ENCODE results near the gene SNTN.
"Not testable (repeated sequence)": the region's sequence is repeated elsewhere in the genome, so short reads cannot be mapped to it uniquely, and the experiment has no call there.

Gene SNTN

DNA sequence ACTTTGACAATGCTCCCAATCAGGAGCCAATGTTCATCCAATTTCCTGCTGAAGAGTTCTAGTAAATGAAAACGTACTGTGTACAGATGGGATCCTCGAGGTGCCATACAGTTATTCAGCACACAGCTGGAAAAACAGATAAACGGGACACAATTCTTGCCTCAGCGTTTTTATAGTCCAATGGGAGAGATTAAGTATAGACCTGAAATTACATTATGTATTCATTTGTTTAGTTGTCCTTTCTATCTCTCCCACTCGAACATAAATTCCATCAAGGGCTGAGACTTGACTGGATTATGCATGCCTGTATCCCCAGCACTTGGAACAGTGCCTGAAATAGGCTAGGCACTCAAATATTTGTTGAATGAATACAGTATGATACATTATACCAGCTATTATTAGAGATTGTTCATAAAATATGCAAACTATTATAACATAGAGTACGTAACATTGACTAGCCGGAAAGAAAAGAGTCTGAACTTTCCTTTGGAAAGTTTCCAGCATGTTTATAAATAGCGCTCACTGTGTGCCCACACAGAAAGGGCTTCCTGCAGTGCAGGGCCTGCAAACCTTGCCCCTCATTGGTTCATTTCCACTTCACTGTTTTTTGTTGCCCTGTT lies 27.4 kb upstream of the SNTN start:
- Histone ChIP-seq H3K9ac (ENCODE audit: insufficient read length, low read depth) (no peak overlapping the region), H3K36me3 (ENCODE audit: insufficient read depth, insufficient read length, low read length) (no peaks in the 10 kb centered on the region), H3K4me3 (ENCODE audit: insufficient read length, low read depth) (no peak overlapping the region), H3K27me3 (ENCODE audit: insufficient read depth, insufficient read length) (no peaks in the 10 kb centered on the region), H3K9me3 (ENCODE audit: insufficient read depth, low read length) (no peaks in the 10 kb centered on the region), H3K4me1 (ENCODE audit: insufficient read depth, insufficient read length) (no peaks in the 10 kb centered on the region)
- no peak for DNase-seq (ENCODE audit: low read depth, low spot score)
- no peak for TF ChIP-seq ZNF274 (IDR thresholded peaks at IDR 0.05; ENCODE audit: low read depth, low read length)
- TF ChIP-seq SUZ12 (IDR thresholded peaks at IDR 0.05; ENCODE audit: extremely low read depth, insufficient read depth, insufficient read length): no peak
- TF ChIP-seq YY1 (IDR thresholded peaks at IDR 0.05; ENCODE audit: insufficient read depth, insufficient read length): no peak

DNA sequence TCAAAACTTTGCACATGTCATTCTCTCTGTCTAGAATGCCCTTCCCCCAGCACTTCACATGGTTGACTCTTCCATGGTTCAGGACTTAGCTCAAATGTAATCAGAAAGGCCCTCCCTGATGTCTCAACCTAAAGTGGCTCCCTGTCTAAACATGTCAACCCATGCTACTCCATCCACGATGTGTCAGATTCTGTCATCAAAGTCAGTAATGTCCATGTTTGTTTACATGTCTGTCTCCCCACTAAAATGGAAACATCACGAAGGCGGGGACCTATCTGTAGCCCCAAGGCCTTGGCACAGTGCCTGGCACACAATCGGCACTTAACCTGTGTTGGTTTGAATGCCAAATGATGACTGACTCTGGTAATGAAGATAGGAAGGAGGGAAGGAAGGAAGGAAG lies 20.8 kb upstream of the SNTN start:
- Histone ChIP-seq H3K36me3 (ENCODE audit: insufficient read depth, insufficient read length, low read length) (no peaks in the 10 kb centered on the region), H3K27me3 (ENCODE audit: insufficient read depth, insufficient read length) (no peaks in the 10 kb centered on the region), H3K4me1 (ENCODE audit: insufficient read depth, insufficient read length) (no peaks in the 10 kb centered on the region), H3K9ac (ENCODE audit: insufficient read length, low read depth) (no peak overlapping the region), H3K9me3 (ENCODE audit: insufficient read depth, low read length) (no peaks in the 10 kb centered on the region), H3K4me3 (ENCODE audit: insufficient read length, low read depth) (no peak overlapping the region)
- TF ChIP-seq SUZ12 (IDR thresholded peaks at IDR 0.05; ENCODE audit: extremely low read depth, insufficient read depth, insufficient read length): no peak
- no peak for TF ChIP-seq ZNF274 (IDR thresholded peaks at IDR 0.05; ENCODE audit: low read depth, low read length)
- no peak for TF ChIP-seq YY1 (IDR thresholded peaks at IDR 0.05; ENCODE audit: insufficient read depth, insufficient read length)
- DNase-seq (ENCODE audit: low read depth, low spot score): no peak

GRCh38 chr3:63635186-63635585 lies 17.3 kb upstream of the SNTN start:
- Histone ChIP-seq H3K4me1 (ENCODE audit: insufficient read depth, insufficient read length) (no peaks in the 10 kb centered on the region), H3K36me3 (ENCODE audit: insufficient read depth, insufficient read length, low read length) (no peaks in the 10 kb centered on the region), H3K27me3 (ENCODE audit: insufficient read depth, insufficient read length) (no peaks in the 10 kb centered on the region), H3K9me3 (ENCODE audit: insufficient read depth, low read length) (0 out of 2 replicates have a peak, but pooled peaks cover 3% of the 10 kb centered on the region), H3K9ac (ENCODE audit: insufficient read length, low read depth) (no peak overlapping the region), H3K4me3 (ENCODE audit: insufficient read length, low read depth) (no peak overlapping the region)
- no peak for DNase-seq (ENCODE audit: low read depth, low spot score)
- TF ChIP-seq SUZ12 (IDR thresholded peaks at IDR 0.05; ENCODE audit: extremely low read depth, insufficient read depth, insufficient read length): no peak
- no peak for TF ChIP-seq ZNF274 (IDR thresholded peaks at IDR 0.05; ENCODE audit: low read depth, low read length)
- no peak for TF ChIP-seq YY1 (IDR thresholded peaks at IDR 0.05; ENCODE audit: insufficient read depth, insufficient read length)

DNA sequence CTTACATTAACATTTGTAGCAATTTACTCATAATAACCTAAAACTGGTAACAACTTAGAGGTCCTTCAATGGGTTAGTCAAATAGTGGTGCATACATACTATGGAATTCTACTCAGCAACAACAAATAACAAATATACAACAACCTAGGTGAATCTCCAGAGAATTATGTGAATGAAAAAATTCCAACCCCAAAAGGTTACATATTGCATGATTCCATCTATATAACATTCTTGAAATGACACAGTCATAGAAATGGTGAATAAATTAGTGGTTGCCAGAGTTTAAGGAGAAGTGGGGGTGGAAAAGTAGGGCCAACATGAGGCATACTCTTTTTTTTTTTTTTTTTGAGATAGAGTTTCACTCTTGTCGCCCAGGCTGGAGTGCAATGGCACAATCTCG lies 12.7 kb upstream of the SNTN start:
- H3K4me3 ChIP-seq (ENCODE audit: insufficient read length, low read depth): no peak overlapping the region
- H3K9me3 ChIP-seq (ENCODE audit: insufficient read depth, low read length): 0 out of 2 replicates have a peak, but pooled peaks cover 3% of the 10 kb centered on the region
- TF ChIP-seq YY1 (IDR thresholded peaks at IDR 0.05; ENCODE audit: insufficient read depth, insufficient read length): no peak
- no peak for TF ChIP-seq SUZ12 (IDR thresholded peaks at IDR 0.05; ENCODE audit: extremely low read depth, insufficient read depth, insufficient read length)
- no peak for TF ChIP-seq ZNF274 (IDR thresholded peaks at IDR 0.05; ENCODE audit: low read depth, low read length)
- H3K9ac ChIP-seq (ENCODE audit: insufficient read length, low read depth): no peak overlapping the region
- no peak for DNase-seq (ENCODE audit: low read depth, low spot score)
- H3K27me3 ChIP-seq (ENCODE audit: insufficient read depth, insufficient read length): no peaks in the 10 kb centered on the region
- no peaks in the 10 kb centered on the region for H3K4me1 ChIP-seq (ENCODE audit: insufficient read depth, insufficient read length)
- H3K36me3 ChIP-seq (ENCODE audit: insufficient read depth, insufficient read length, low read length): no peaks in the 10 kb centered on the region

DNA sequence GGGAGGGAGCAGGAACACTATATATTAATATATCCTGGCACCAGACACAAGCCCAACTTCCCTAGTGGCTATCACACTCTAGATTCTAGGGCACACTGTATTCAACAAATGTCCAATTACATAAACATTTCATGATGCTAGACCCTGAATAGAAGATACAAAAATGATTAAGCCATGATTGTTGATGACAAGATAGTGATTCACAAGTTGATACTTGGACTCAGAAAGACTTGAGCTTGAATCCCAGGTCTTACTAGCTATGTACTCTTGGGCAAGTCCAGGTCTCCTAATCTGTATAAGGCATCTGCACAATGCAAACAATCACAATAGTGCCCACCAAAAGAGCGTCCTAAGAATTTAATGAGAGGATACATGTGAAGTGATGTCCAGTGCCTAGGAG lies 10.0 kb upstream of the SNTN start:
- no peak overlapping the region for H3K9ac ChIP-seq (ENCODE audit: insufficient read length, low read depth)
- H3K4me3 ChIP-seq (ENCODE audit: insufficient read length, low read depth): no peak overlapping the region
- no peak for DNase-seq (ENCODE audit: low read depth, low spot score)
- no peaks in the 10 kb centered on the region for H3K9me3 ChIP-seq (ENCODE audit: insufficient read depth, low read length)
- H3K27me3 ChIP-seq (ENCODE audit: insufficient read depth, insufficient read length): no peaks in the 10 kb centered on the region
- TF ChIP-seq SUZ12 (IDR thresholded peaks at IDR 0.05; ENCODE audit: extremely low read depth, insufficient read depth, insufficient read length) (no peak), ZNF274 (IDR thresholded peaks at IDR 0.05; ENCODE audit: low read depth, low read length) (no peak), YY1 (IDR thresholded peaks at IDR 0.05; ENCODE audit: insufficient read depth, insufficient read length) (no peak)
- H3K36me3 ChIP-seq (ENCODE audit: insufficient read depth, insufficient read length, low read length): no peaks in the 10 kb centered on the region
- no peaks in the 10 kb centered on the region for H3K4me1 ChIP-seq (ENCODE audit: insufficient read depth, insufficient read length)

DNA sequence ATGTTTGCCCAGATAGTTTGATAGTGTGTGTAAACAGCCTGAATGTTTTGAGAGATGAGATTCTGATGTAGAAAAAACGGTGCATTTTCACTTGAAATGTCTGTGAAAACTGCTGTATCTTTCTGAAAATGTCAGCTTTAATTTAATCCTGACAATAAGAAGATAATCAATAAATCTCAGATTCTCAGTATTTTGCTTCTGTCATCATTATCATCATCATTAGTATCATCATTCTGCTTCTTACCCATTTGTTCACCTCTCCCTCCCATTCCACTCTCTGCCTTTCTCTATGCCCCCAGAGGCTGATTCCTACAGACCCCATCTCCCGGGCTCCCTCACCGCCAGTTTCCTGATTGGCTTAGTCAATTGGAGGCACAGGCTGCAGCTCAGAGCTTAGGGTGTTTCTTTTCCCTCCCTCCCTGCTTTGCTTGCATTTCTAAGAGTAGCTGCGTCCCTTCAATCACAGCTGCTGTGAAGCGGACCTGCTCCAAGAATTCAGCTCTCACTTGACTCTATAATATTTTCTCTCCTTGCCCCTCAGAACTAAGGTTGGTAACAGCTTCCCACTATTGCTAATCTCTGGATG lies 8.2 kb upstream of the SNTN start:
- H3K27me3 ChIP-seq (ENCODE audit: insufficient read depth, insufficient read length): no peaks in the 10 kb centered on the region
- H3K4me1 ChIP-seq (ENCODE audit: insufficient read depth, insufficient read length): no peaks in the 10 kb centered on the region
- H3K9me3 ChIP-seq (ENCODE audit: insufficient read depth, low read length): no peaks in the 10 kb centered on the region
- no peaks in the 10 kb centered on the region for H3K36me3 ChIP-seq (ENCODE audit: insufficient read depth, insufficient read length, low read length)
- TF ChIP-seq SUZ12 (IDR thresholded peaks at IDR 0.05; ENCODE audit: extremely low read depth, insufficient read depth, insufficient read length): no peak
- no peak for TF ChIP-seq ZNF274 (IDR thresholded peaks at IDR 0.05; ENCODE audit: low read depth, low read length)
- no peak for TF ChIP-seq YY1 (IDR thresholded peaks at IDR 0.05; ENCODE audit: insufficient read depth, insufficient read length)
- DNase-seq (ENCODE audit: low read depth, low spot score): peak; percentile 28
- peak overlapping the region; percentile 66 for H3K4me3 ChIP-seq (ENCODE audit: insufficient read length, low read depth)
- H3K9ac ChIP-seq (ENCODE audit: insufficient read length, low read depth): peak overlapping the region; percentile 33

- H3K4me1 ChIP-seq (ENCODE audit: insufficient read depth, insufficient read length); H3K9me3 ChIP-seq (ENCODE audit: insufficient read depth, low read length); H3K36me3 ChIP-seq (ENCODE audit: insufficient read depth, insufficient read length, low read length); H3K27me3 ChIP-seq (ENCODE audit: insufficient read depth, insufficient read length): not testable (repeated sequence)
- peak overlapping the region; percentile 33 for H3K9ac ChIP-seq (ENCODE audit: insufficient read length, low read depth)
- peak; percentile 22 for DNase-seq (ENCODE audit: low read depth, low spot score)
- H3K4me3 ChIP-seq (ENCODE audit: insufficient read length, low read depth): peak overlapping the region; percentile 66
Measured at GRCh38 chr3:63644928-63645781, 7.3 kb upstream of the SNTN start.
